HepG2 (cell line): Measurements from ENCODE around the gene RTP5. TPM values are rescaled to one million over a fixed set of nuclear protein-coding genes. Genes with fewer than 3 reads are reported as not detected.

ENCODE experiments used
- ATAC-seq: fragments of 200-7000 bp; cut with Tn5 transposase; 3 replicates; pipeline ENCODE4 v1.9.1; 2020; ENCODE audit warnings: mild to moderate bottlenecking, moderate library complexity
- BruUV-seq: library from RNA; stranded (reverse); fragments of 400-500 nt; replicated peaks from 2 replicates; lab custom pipeline; 2021; lab: Mats Ljungman, UMichigan
- CTCF ChIA-PET: fragments of 300-600 bp; formaldehyde crosslinking; extraction: SDS; loops from one replicate; lab custom pipeline; 2021; ENCODE audit warnings: low total read pairs, inconsistent platforms, low intra/inter-chr PET ratio; lab: Yijun Ruan, JAX
- POLR2A ChIA-PET: fragments of 350-600 bp; sonication (Branson Sonifier 250); formaldehyde crosslinking; loops from one replicate; lab custom pipeline; 2020; ENCODE audit warnings: antibody characterized with exemption, inconsistent platforms; lab: Yijun Ruan, JAX
- DNase-seq: peaks from one replicate; pipeline ENCODE4 v3.0.0-alpha.2; 2015; ENCODE audit warnings: low spot score
- FAIRE-seq: peaks from 3 replicates; lab custom pipeline; 2011; peaks lifted over from hg19 to GRCh38; lab: Jason Lieb, UNC
- H2AFZ ChIP-seq: one replicate; pipeline ENCODE4 v1.6.1; 2011; ENCODE audit warnings: low read length, inconsistent platforms
- H3K27ac ChIP-seq: fragments of 300-600 bp; 3 replicates; pipeline ENCODE4 v1.8.0; 2011; ENCODE audit warnings: mixed run types, mild to moderate bottlenecking, mixed read lengths, low read length, inconsistent platforms; ENCODE audit not compliant: insufficient read depth; ENCODE audit errors: extremely low read length
- H3K27me3 ChIP-seq, 2 experiments: fragments of 200-600 bp in 1 of 2; 2 replicates in 1 of 2; 3 replicates in 1 of 2; pipeline versions ENCODE4 v1.6.0 to v1.8.0; 2011; ENCODE audit warnings: low read length in 2 of 2, mild to moderate bottlenecking in 2 of 2, moderate library complexity in 2 of 2, inconsistent platforms in 1 of 2; ENCODE audit not compliant: insufficient read depth in 2 of 2, control insufficient read depth in 1 of 2
- H3K36me3 ChIP-seq, 2 experiments: fragments of 200-600 bp in 1 of 2; replicated peaks in 1 of 2; 2 replicates in 1 of 2; 3 replicates in 1 of 2; pipeline versions ENCODE4 v1.5.1 to v1.8.0; 2011; ENCODE audit warnings: low read length in 2 of 2, inconsistent platforms in 1 of 2; ENCODE audit not compliant: insufficient read depth in 2 of 2, control insufficient read depth in 1 of 2
- H3K4me1 ChIP-seq: 2 replicates; pipeline ENCODE4 v1.5.1; 2012; ENCODE audit warnings: low read length, inconsistent platforms; ENCODE audit not compliant: insufficient read depth
- H3K4me2 ChIP-seq: 2 replicates; pipeline ENCODE4 v1.6.0; 2011; ENCODE audit warnings: low read depth, low read length, inconsistent platforms
- H3K4me3 ChIP-seq, 3 experiments: fragments of 200-600 bp in 1 of 3; sonication (generic), shearing (Covaris generic) in 1 of 3; replicated peaks in 1 of 3; 2 replicates each; pipeline ENCODE4 v1.5.1; 2011 to 2016; ENCODE audit warnings: low read length in 3 of 3, inconsistent platforms in 2 of 3, low read depth in 2 of 3, mild to moderate bottlenecking in 2 of 3, control low read depth in 1 of 3, mixed read lengths in 1 of 3; ENCODE audit not compliant: insufficient read depth in 1 of 3
- H3K79me2 ChIP-seq: one replicate; pipeline ENCODE4 v1.6.1; 2011; ENCODE audit warnings: low read length, inconsistent platforms; ENCODE audit not compliant: insufficient read depth
- H3K9ac ChIP-seq: 2 replicates; pipeline ENCODE4 v1.6.0; 2011; ENCODE audit warnings: mild to moderate bottlenecking, low read depth, low read length, inconsistent platforms; ENCODE audit not compliant: insufficient read depth
- H3K9me3 ChIP-seq: 2 replicates; pipeline ENCODE4 v1.5.1; 2012; ENCODE audit warnings: mild to moderate bottlenecking, low read length
- H4K20me1 ChIP-seq: 2 replicates; pipeline ENCODE4 v1.6.0; 2011; ENCODE audit warnings: inconsistent platforms, mild to moderate bottlenecking, low read length, moderate library complexity; ENCODE audit not compliant: insufficient read depth
- E2F2 ChIP-seq: sonication (generic); formaldehyde crosslinking; IDR thresholded peaks from 2 replicates; pipeline ENCODE4 v1.4.0; 2020; ENCODE audit warnings: missing genetic modification reagents, borderline replicate concordance
- HNRNPL ChIP-seq: fragments of 200-400 bp; formaldehyde crosslinking; IDR thresholded peaks from 2 replicates; pipeline ENCODE4 v1.6.1; 2017; ENCODE audit warnings: mild to moderate bottlenecking, low read depth, low read length
- MTF1 ChIP-seq: sonication (generic); formaldehyde crosslinking; IDR thresholded peaks from 2 replicates; pipeline ENCODE4 v1.5.0; 2020; ENCODE audit warnings: missing genetic modification reagents
- ZKSCAN5 ChIP-seq: sonication (generic); formaldehyde crosslinking; IDR thresholded peaks from 2 replicates; pipeline ENCODE4 v1.5.1; 2020; ENCODE audit warnings: mild to moderate bottlenecking, missing genetic modification reagents
- ZNF296 ChIP-seq: sonication (generic); formaldehyde crosslinking; conservative IDR thresholded peaks from 2 replicates; pipeline ENCODE4 v1.5.0; 2020; ENCODE audit warnings: mild to moderate bottlenecking, missing genetic modification reagents
- WGBS: methylation state at CpG from one replicate; pipeline ENCODE4 v1.1.6; 2017; ENCODE audit warnings: low lambda C conversion rate; 5-methylcytosine and 5-hydroxymethylcytosine counted together
- in situ Hi-C: cut with HindIII; loops from 2 replicates; pipeline ENCODE4 v1.10.0; 2017; ENCODE audit warnings: low pct_unique_long_range_greater_than_20kb; ENCODE audit not compliant: extremely low pct_ligation_motif_present
- intact Hi-C: fragments of 100-400 bp; cut with micrococcal nuclease; formaldehyde crosslinking; loops from one replicate; pipeline ENCODE4 v1.10.0; 2022; ENCODE audit not compliant: unreplicated experiment
- polyA plus RNA-seq, 8 experiments: library from polyadenylated mRNA; depleted of rRNA in 3 of 8; stranded (reverse) in 7 of 8; unstranded in 1 of 8; fragments of >200 nt; fragmentation: Illumina TruSeq in 4 of 8; extraction: Trizol in 4 of 8; gene quantifications; 2 replicates each; pipeline versions ENCODE4 v1.2.1 to v1.2.3, GENCODE V29; 2011 to 2016; ENCODE audit warnings: low read depth in 4 of 8, missing spikeins in 1 of 8, mixed read lengths in 1 of 8; ENCODE audit not compliant: insufficient read depth in 1 of 8
- total RNA-seq, 5 experiments: library from RNA; depleted of rRNA; stranded (reverse); fragments of >200 nt; fragmentation: Illumina TruSeq; extraction: Trizol; gene quantifications; 2 replicates each; pipeline ENCODE4 v1.2.3, GENCODE V29; 2016; ENCODE audit warnings: low read depth in 1 of 5

The RTP5 gene
- total and polyA plus RNA-seq, 2 of the 13 experiments (the other 11 are each of a cell fraction or from before 2014, with no cell fraction given), result not detected

DNA sequence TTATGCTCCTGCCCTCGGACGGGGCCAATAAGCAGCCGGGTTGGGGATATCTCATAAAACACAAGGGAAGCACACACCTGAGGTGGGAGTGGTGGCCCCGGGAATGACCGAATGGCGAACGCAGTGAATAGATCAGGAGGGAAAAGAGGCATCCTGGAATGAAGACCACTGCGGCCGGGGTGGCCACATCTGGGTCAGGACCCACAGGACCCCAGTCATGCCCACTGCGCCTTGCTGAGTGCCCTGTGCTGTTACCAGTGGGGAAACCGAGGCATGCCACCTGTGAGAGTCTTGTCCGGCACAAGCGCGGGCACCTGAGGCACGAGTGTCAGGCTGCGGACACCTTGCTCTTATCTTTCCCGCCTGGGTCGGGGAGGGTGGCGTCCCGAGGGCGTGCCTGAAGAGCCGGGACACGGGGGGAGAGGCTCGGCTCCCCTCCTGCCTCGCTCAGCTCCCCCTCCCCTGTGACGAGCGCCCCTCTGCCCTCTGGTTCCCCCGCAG lies 12.4 kb upstream of the RTP5 start (continued):
- TF ChIP-seq ZKSCAN5 (CRISPR knock-in tag) (no peak), ZNF296 (CRISPR knock-in tag) (no peak)
- TF ChIP-seq, all 625 proteins: peak for 0

- TF ChIP-seq HNRNPL, result 0 out of 2 replicates have a peak, but pooled peaks have one; percentile 34
- TF ChIP-seq E2F2 (CRISPR knock-in tag), result no peak
- no peak for TF ChIP-seq MTF1 (CRISPR knock-in tag)
- CTCF ChIA-PET, result no interaction called here
- Histone ChIP-seq H2AFZ (no peak overlapping the region), H3K4me2 (no peak overlapping the region), H3K27me3 (peaks cover 23 to 87% of the 10 kb centered on the region in 2 experiments), H4K20me1 (no peaks in the 10 kb centered on the region), H3K27ac (no peak overlapping the region), H3K9me3 (no peaks in the 10 kb centered on the region), H3K4me3 (no peak overlapping the region), H3K4me1 (peaks cover 14% of the 10 kb centered on the region), H3K79me2 (no peaks in the 10 kb centered on the region), H3K36me3 (no peaks in the 10 kb centered on the region), H3K9ac (no peak overlapping the region)
- no TSS peak for BruUV-seq
- WGBS, result 18% methylated on average over 15 of the region's 18 CpGs
- FAIRE-seq, result no peak
- intact Hi-C loops (no loop called here), in situ Hi-C loops (no loop called here)
- peak; percentile 5 for ATAC-seq
- POLR2A ChIA-PET, result no interaction called here
- no peak for DNase-seq
Measured at GRCh38 chr2:241857572-241858121, 11.9 kb upstream of the RTP5 start.
